NB4 (cell line): ENCODE measurements around the gene PRKACB.

ENCODE experiments used
- DNase-seq: peaks from one replicate; pipeline ENCODE4 v3.0.0; 2010; ENCODE audit warnings: low read depth
- H3K4me3 ChIP-seq: one replicate; pipeline ENCODE4 v1.5.1; 2011; ENCODE audit warnings: mild to moderate bottlenecking, low read depth, low read length, moderate library complexity
- CTCF ChIP-seq: IDR thresholded peaks from one replicate; pipeline ENCODE4 v1.5.1; 2012; ENCODE audit warnings: low read depth, low read length
- MAX ChIP-seq: IDR thresholded peaks from 2 replicates; pipeline ENCODE4 v1.6.1; 2011; ENCODE audit warnings: low read depth, low read length
- MYC ChIP-seq: IDR thresholded peaks from 2 replicates; pipeline ENCODE4 v1.6.1; 2011; ENCODE audit warnings: low read depth, low read length
- POLR2A ChIP-seq: IDR thresholded peaks from 2 replicates; pipeline ENCODE4 v1.6.1; 2011; ENCODE audit warnings: mild to moderate bottlenecking; ENCODE audit not compliant: insufficient read length; ENCODE audit errors: extremely low read depth

PRKACB gene

GRCh38 chr1:84148758-84149157 lies 4.7 kb downstream of the PRKACB start:
- TF ChIP-seq MYC (no peak), POLR2A (no peak), CTCF (no peak), MAX (no peak)
- no peak for DNase-seq
- no peak overlapping the region for H3K4me3 ChIP-seq

GRCh38 chr1:84152649-84153056 lies 8.6 kb downstream of the PRKACB start:
- no peak for TF ChIP-seq MYC
- TF ChIP-seq CTCF: no peak
- no peak for TF ChIP-seq POLR2A
- TF ChIP-seq MAX: no peak
- no peak for DNase-seq
- no peak overlapping the region for H3K4me3 ChIP-seq

GRCh38 chr1:84155517-84155916 lies 11.4 kb downstream of the PRKACB start:
- DNase-seq: no peak
- TF ChIP-seq MYC (no peak), CTCF (no peak), POLR2A (no peak), MAX (no peak)
- H3K4me3 ChIP-seq: no peak overlapping the region

GRCh38 chr1:84156210-84156621 lies 12.1 kb downstream of the PRKACB start:
- TF ChIP-seq POLR2A (no peak), MAX (no peak), CTCF (no peak), MYC (no peak)

GRCh38 chr1:84159533-84160240 lies 15.6 kb downstream of the PRKACB start:
- peak; percentile 45 for DNase-seq
- no peak for TF ChIP-seq MAX
- no peak for TF ChIP-seq CTCF
- no peak for TF ChIP-seq MYC
- TF ChIP-seq POLR2A: no peak

More at GRCh38 chr1:84156210-84156621, 12.1 kb downstream of the PRKACB start:
- H3K4me3 ChIP-seq: no peak overlapping the region
- no peak for DNase-seq

GRCh38 chr1:84162295-84162694 lies 18.2 kb downstream of the PRKACB start:
- H3K4me3 ChIP-seq: no peak overlapping the region
- DNase-seq: no peak
- TF ChIP-seq POLR2A (no peak), MAX (no peak), CTCF (no peak), MYC (no peak)

More at GRCh38 chr1:84159533-84160240, 15.6 kb downstream of the PRKACB start:
- no peak overlapping the region for H3K4me3 ChIP-seq
